Stimulated activated CD4-positive, alpha-beta T cell treated with anti-CD3 and anti-CD28 coated beads, Interleukin-12 subunit alpha, Interleukin-12 subunit beta, amount 100 ng/mL, for 48 hours (primary cell): ENCODE measurements around the gene RASGRP3.

ENCODE experiments used
- DNase-seq, 3 donors: peaks; one replicate each; pipeline ENCODE4 v3.0.0-alpha.2; 2020; ENCODE audit warnings: low read depth in 2 of 3, low spot score in 1 of 3

Gene RASGRP3

DNA sequence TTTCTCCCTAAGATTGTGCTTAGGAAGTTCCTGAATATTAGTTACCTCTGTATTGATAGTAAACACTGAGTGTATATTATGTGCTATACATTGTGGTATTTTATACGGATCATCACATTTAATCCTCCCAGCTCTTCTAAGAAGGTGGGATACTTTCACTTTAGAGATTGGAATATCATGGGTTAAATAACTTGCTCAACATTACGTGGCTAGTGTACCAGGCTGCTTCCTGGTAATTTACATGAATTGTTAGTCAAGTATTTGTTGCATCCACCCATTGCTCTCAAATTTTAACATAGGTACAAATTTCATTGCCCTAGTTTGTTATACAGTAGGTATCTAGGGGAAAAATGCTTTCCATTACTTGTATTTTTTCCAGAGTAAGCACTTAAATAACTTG lies 101.2 kb downstream of the RASGRP3 start:
- DNase-seq: no peak

DNA sequence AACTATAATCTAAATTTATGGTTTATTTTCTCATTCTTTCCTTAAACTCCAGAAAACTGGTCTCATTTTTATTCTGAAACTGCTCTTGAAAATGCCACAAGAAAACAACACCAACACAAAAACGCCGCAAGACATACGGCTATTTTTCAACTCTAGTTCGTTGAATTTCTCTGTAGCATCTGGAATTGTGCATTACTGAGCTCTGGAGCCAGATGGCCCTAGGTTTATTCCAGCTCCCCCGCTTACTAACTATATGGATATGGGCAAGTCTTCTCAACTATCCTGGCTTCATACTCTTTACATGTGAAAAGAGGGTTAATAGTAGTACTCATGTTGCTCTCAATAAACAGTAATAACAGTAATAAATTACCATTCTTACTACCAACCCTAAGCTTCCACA lies 102.8 kb downstream of the RASGRP3 start:
- no peak for DNase-seq

- DNase-seq: no peak
These were observed 105.4 kb downstream of the RASGRP3 start for GRCh38 chr2:33581872-33582271.

GRCh38 chr2:33583194-33583938 lies 106.9 kb downstream of the RASGRP3 start:
- DNase-seq: no peak

DNA sequence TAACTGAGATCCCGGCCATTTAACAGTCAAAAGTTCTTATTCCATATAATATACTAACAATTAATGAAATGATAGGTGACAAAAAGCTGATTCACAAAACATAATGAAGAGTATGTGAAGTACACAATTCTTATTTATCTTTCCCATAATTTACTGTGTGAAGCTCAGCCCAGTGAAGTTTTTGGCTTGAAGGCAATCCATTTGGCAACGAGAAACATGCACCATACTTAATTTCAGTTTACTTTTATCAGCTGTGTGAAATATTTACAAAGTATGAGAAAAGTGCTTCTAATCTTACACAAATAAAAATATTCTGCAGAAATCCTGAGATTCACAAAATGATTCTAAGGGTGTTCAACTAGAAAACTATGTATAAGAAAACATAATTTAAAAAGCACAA lies 110.3 kb downstream of the RASGRP3 start:
- DNase-seq: no peak

DNA sequence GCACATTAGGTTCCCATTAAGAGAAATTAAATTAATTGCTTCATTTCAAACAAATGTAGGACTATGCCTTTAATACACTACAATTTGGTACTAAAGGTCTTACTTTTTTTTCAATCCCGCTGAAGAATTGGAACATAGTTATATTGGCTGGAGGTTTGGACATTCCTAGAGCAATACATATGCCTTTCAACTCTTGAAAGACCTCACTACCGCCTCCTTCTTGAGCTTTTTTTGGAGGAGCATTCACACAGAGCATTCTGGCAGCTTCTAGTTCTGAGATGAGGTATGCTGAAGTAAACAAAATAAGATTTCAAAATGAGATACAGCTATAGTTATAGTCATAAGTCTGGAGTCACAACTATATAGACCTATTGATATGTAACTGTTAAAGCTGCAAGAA lies 111.8 kb downstream of the RASGRP3 start:
- no peak for DNase-seq

- DNase-seq: no peak
These were observed 113.0 kb downstream of the RASGRP3 start for GRCh38 chr2:33589444-33589843.

GRCh38 chr2:33595385-33595784 lies 118.9 kb downstream of the RASGRP3 start:
- DNase-seq: no peak

- no peak for DNase-seq
These were observed 120.6 kb downstream of the RASGRP3 start for GRCh38 chr2:33597026-33597425.

- peak; percentile 27 to 32 (median 31) for DNase-seq
These were observed 122.2 kb downstream of the RASGRP3 start for GRCh38 chr2:33598561-33599174.

DNA sequence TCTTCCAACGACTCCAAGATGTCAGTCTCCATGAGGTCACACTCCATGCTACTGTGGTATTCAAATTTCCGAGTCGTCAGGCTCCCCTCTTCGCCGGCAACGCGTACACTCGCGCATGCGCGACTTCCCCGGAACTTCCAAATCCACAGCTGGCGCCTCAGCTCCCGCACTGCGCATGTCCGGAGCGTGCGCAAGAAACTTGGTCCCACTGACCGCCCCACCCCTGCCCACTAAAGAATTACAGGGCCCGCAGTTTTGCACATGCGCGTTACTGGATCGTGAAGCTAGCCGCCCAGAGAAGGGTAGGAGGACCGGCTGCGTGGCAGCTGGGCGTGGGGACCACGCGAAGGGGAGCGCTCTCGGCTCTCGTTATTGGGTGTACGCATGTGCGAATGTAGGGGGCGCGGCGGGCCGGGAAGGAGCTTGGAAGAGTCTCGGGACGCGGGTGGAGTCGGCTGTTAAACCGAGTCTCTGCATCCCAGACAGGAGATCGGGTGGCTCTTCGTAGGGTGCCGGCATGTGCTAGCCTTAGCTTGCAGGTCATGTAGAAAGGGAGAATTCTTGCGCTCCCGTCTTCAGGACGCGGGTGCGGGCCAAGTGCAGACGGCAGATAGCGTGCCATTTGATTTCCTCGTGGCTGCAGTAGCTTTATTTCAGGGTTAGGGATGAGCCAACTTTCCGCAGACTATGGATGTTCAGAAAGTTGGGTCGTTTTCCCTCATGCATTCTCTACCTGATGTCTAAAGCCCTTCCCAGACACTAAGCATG lies 122.9 kb downstream of the RASGRP3 start, which contains the start of gene FAM98A:
TSS of gene FAM98A (minus strand) at position 125 of the 768 bp plus-strand sequence. CDS start at position 47, 78 bp downstream.
- DNase-seq: peak; percentile 96 to 98 (median 98)

DNA sequence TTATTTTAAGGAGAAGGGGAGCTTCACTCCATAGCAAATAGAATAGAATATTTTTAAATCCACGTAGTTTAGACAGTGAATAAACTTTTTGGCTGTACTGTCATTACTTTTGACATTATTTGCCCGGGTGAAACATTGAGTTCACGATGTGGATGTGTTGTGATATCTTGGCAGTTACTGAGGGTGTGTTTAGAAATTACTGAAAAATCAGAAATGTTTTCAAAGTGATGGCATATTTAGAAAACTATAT lies 123.4 kb downstream of the RASGRP3 start:
- DNase-seq: no peak

DNA sequence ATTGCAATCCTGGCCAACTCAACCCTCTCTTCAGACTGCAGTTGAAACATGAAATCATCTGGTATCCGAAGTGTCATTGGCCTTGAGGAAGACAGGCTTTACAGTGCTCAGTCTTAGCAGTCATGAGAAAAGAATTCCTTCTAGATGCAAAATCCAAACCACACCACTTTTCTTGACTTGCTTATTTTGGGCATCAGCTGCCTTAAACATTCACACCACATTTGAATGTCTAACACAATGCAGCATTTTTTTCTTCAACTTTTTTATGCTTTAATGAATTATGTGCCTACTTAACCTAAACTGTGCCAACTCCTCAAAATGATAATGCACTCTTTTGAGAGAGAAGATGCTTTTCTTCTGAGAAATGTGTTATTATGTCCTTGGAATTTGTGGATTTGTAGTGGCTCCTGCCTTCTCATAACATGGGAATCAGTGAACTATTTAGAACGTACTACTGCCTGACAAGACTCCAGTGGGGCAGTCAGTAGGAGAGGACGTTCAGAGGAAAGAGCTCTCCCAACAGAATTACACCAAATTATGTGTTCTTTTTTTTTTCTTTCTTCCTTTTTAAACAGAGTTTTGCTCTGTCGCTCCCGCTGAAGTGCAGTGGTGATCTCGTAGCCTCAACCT lies 125.9 kb downstream of the RASGRP3 start:
- DNase-seq: no peak

GRCh38 chr2:33603416-33603815 lies 127.0 kb downstream of the RASGRP3 start:
- DNase-seq: no peak

DNA sequence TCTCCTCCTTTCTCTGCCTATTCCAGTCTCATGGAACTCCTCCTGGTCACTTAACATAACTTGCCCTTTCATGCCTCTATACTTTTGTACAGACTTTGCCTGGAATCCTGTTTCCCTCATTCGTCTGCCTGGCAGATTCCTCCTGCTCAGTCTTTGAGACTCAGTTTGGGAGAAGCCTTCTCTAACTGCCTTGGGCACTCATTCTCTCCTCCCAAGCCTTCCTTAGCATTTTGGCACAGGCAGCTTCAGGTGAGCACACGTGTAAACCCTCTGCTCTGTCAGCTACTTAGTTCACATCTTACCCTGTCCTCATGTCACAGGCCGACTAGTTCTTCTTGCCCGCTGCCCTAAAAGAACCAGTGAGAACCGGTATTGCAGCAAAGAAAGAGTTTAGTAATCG lies 128.6 kb downstream of the RASGRP3 start:
- no peak for DNase-seq

- no peak for DNase-seq
These were observed 129.7 kb downstream of the RASGRP3 start for GRCh38 chr2:33606100-33606499.

- no peak for DNase-seq
These were observed 130.2 kb downstream of the RASGRP3 start for GRCh38 chr2:33606622-33607021.

DNA sequence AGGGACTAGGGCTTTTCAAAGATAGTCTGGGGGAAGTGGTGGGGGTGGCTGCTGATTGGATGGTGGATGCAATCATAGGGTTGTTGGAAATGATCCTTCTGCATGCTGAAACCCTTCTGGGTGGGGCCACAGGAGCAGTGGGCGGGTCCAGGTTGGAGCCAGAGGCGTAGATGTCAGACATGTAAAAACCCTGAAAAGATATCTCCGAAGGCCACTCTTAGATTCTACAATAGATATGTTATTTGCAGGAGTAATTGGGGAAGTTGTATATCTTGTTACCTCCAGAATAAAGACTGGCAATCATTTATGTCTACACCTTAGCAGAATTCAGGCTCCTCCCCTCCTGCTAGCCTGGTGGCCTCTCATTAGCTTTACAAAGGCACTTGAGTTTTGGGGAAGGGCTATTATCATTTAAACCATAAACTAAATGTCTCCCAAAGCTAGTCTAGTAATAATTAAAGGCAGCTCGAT lies 130.8 kb downstream of the RASGRP3 start:
- DNase-seq: no peak

DNA sequence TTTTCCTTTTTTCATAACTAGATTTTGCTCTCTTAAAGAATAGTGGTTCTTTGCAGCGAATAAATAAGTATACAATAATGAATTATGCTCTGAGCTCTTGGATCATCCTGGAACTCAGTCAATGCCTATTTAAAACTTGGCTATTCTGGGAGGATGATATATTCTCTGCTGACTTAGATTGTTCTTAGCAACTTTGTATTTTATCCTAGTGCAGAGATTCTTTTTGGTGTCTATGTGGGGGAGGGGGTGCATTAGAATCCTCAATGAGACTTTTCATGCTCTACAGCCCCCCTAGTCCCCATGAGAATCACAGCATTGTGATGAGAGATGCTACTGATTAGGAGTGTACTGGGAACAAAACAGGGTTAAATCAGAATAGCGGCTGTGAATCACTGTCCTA lies 131.5 kb downstream of the RASGRP3 start:
- DNase-seq: no peak

GRCh38 chr2:33614190-33614589 lies 137.7 kb downstream of the RASGRP3 start:
- no peak for DNase-seq
